HL-60/S4 (cell line): ENCODE results near the gene IGFALS.

Experiments used
- in situ Hi-C: fragments of 300-500 bp; cut with MboI; formaldehyde crosslinking; loops from 2 replicates; pipeline ENCODE4 v1.14.3; 2022; ENCODE audit warnings: low sequenced_read_pairs

Gene IGFALS

DNA sequence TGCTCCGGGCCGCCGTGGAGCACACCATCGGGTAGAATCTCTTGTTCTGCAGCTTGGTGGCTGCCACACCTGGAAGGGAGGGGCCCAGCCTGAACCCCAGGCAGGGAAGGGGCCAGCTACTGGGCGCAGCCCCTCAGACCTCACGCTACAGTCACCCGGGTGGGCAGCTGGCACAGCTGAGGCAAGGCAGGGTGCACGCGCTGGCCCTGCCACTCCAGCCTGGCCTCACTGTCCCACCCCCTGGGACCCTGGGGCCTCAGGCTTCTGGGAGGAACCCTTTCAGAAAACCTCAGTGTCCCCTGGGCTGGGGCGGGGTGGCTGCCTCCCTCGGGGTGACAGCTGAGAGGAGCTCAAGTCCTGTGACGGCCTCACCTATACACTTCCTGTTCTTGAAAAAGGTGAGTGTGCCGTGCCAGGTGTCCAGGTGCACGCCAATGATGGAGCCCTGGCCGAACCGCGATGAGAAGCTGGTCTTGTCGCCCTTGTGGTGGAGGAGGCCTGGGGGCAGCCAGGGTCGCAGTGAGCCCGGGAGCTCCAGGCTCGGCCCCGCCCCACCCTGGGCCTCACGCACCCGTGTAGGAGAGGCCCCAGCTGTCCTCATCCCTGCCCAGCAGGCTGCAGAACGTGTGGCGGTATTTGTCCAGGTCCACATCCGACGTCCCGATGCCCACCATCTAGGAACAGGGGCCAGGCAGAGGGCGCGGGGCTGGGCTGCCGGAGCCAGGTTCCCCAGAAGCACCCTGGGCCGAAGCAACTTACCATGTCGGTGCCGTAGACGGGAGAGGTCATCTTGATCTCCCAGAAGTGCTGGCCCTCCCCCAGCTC lies 15.9 kb downstream of the IGFALS start:
- in situ Hi-C loops = no loop called here

DNA sequence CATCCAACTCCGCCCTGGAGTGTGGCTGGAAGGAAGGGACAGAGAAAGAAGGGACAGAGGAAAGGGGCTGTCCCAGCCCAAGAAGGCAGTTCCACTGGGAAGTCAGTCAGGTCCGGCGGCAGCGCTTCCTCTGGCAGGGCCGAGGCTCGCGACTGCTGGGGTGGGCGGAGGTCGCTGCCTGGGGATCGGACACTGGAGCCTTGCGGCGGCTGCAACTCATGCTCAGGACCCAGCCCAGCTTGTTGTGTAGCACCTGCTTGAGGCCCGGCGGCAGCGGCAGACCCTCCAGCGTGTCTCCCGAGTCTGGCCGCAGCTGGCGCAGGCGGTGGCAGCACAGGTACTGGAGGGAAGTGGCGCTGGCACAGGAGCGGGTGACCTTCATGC lies 16.5 kb downstream of the IGFALS start:
- in situ Hi-C loops = no loop called here

DNA sequence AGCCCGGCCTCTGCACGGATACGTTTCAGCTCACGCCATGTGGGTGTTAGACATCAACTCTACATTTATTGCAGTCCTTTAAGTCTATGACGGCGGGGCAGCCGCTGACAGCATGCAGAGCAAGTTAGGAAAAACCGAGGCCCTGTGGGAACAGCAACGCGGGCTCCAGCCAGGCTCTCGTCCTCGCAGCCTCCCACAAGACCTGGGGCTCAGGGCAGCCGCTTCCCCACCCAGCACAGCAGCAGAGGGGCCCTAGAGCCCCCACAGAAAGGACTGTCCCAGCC lies 16.9 kb downstream of the IGFALS start:
- in situ Hi-C loops = no loop called here

DNA sequence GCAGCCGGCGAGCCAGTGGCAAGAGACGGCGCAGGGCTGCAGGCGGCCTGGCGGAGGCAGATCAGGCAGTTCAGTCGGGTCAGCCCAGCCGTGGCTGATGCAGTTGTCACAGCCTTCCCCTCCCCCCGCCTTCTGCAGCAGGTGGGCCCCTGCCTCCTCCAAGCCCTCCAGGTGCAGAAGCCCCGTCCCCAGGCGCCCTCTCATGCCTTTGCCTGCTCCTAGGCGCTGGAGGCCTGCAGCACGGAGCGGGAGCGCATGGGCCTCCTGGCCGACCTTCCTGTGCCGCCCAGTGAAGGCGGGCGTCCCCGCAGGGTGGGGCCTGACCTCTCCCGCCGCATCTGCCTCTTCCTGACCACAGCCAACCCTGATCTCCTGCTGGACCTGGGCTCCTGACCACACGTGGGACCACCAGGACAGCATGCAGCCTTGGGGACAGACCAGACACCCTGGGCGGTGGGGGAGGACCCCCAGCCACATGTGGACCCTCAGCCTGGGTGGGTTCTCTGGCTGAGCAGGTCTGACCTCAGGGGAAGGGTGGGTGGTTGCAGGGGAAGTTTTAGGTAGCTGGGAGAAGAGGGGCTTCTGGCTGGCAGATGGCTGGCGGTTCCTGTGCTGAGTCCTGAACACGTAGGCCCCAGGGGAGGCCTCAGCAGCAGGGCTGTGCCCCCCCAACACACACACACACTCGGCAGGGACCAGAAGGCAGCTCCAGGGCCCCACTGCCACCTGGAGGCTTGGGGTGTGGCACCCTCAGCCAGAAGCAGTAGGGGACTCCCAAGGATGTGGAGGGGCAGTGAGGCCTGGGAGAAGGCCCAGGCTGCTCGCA lies 17.4 kb downstream of the IGFALS start:
- in situ Hi-C loops = no loop called here

DNA sequence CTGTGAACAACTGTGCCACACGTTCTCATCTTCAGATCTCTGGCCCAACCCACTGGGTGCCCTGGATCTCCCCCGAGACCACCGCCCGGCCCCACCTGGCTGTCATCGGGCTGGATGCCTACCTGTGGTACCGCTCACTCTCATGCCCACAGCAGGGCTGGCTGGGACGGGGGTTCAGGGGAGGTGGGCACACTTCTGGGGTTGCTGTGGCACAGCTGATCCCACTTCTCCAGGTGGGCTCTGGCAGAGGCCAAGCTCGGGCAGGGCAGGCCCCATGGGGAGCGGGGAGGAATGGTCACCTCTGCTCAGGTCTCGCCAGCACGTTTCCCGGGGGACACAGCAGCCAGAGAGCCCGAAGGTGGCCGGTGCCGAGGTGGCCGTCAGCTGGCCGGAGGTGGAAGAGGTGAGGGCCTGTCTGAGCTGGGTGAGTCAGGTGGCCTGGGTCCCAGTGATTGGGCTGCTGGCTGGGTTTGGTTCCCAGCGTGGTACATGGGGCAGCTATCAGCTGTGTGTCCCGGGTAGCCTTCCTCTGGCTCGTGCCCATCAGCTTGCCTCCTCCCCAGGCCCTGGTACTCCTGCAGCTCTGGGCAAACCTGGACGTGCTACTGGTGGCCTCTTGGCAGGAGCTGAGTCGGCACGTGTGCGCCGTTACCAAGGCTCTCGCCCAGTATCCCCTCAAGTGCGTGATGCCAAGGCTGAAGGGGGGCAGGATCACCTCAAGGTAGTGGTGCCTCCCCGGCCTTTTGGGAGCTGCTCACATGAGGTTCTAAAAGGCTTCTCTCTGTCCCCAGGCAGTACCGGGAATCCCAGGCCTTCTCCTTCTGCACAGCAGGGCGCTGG lies 18.3 kb downstream of the IGFALS start:
- in situ Hi-C loops = no loop called here

DNA sequence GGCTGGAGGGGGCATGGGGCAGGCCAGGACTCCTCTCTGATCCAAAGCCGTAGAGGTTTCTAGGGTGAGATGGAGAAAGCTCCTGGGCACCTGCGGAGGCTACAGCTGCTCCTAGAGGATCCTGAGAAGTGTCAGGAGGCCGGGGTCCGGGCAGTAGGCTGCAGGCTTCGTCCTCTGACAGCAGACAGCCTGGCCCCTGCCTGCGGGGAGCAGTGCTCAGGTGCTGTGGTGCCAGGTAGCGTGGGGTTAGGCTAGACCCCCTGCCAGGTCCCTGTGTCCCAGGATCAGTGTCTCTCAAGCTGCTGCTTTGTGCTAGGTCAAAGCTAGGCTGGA lies 19.1 kb downstream of the IGFALS start:
- in situ Hi-C loops = no loop called here

DNA sequence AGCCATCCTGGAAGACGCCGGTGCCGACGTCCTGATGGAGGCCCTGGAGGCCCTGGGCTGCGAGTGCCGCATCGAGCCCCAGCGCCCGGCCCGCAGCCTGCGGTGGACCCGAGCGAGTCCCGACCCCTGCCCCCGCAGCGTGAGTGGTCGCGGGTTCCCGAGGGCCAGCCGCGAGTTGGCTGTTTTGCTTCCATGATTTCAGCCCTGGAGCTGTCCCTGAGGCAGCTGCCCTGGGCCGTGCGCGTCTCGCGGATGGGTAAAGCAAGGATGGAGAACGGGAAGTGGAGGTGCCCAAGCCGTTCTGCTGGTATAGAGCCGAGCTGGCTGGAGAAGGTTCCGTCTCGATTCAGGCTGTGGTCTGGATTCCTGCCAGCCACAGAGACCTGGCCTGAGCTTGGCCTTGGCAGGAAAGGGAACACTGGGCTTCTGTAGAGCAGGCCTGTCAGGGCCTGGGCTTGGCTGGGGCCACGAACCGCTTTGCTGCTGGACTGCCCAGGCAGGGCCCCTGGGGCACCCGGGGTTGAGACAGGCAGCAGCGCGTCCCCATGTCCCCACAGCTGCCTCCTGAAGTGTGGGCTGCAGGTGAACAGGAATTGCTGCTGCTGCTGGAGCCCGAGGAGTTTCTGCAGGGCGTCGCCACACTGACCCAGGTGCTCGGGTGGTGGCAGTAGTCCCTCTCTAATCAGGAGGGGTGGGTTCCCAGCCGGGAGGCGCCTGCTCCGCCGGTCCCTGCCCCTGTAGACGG lies 19.6 kb downstream of the IGFALS start:
- in situ Hi-C loops = no loop called here

DNA sequence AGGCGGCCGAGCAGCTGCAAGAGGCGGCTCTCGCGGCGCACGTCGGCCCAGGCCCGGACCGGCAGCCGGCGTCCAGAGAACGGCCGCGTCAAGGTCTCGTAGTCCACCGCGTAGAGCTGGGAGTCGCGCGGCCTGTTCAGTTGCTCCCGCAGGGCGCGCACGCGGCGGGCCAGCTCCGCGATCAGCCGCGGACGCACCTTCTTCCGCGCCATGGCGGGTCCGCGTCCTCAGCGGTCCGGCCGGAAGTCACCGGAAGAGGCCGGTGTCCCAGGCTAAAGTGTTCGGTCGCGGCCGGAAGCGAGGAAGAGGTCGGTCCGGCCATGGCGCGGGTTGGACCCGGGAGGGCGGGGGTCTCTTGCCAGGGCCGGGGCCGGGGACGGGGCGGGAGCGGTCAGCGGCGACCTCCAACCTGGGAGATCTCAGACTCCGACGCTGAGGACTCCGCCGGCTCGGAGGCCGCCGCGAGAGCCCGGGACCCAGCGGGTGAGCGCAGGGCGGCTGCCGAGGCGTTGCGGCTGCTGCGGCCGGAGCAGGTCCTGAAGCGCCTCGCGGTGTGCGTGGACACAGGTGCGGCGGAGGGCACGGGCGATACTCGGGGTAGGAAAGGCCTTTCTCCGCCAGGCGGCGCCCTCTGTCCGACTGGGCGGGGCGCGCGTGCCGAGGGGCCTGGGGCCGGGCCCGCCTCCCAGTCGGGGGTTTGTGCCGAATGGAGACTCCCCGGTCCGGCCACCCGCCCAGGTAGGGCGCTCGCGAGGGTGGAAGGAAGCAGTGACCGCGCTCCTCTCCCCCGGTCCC lies 20.4 kb downstream of the IGFALS start, which contains the start of gene MRPS34:
TSS of gene MRPS34 (minus strand) at position 227 of the 795 bp plus-strand sequence. CDS start at position 212, 15 bp downstream.
- in situ Hi-C loops = no loop called here

DNA sequence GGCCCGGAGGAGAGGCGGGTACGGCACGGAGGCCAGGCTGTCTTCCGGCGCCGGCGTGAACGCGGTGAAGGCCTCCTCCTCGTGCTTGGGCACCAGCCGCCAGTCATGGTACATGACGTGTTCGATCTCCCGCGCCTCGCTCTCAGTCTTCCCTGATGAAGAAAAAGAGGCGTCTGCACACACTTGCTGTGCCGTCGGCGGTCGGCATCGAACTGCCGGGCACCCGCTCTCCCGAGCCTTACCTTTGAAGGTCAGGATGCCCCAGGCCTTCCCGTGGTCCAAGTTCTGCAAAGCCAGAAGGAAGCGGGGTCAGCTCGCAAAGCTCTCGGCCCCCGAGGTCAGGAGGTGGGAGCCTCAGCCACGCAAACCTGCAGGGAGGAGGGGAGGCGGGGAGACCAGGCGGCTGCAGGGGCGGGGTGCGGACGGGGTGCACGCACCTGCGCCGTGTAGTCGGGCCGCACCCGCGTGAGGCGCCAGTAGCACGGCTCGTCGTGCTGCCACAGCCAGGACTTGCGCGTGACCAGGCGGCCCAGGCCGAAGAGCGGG lies 21.1 kb downstream of the IGFALS start, which contains the start of gene EME2:
TSS of gene EME2 (plus strand) at position 449 of the 546 bp plus-strand sequence. CDS start 418 bp downstream, outside the sequence.
- in situ Hi-C loops = no loop called here

DNA sequence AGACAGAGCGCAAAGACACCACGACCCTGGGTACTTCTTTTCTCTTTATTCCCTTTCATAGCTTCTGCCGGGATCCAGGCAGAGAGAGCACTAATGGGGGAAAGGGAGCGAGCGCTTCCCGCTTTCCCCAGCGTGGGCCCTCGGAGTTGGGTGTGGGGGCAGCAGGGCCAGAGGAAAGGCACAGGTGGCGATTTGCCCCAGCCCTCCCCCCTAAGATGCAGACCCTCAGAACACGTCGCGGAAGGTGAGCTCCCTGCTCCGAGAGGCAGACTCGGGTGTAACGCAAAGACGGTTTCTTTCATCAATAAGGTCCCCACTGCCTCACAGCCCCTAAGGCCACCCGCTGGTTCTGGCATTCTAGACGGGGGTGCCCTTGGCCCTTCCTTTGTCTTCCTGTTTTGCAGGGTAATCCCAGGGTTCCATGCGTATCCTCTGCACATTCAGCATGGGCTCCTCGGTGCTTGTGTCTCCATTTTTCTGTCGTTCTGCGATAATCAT lies 21.6 kb downstream of the IGFALS start:
- in situ Hi-C loops = no loop called here

DNA sequence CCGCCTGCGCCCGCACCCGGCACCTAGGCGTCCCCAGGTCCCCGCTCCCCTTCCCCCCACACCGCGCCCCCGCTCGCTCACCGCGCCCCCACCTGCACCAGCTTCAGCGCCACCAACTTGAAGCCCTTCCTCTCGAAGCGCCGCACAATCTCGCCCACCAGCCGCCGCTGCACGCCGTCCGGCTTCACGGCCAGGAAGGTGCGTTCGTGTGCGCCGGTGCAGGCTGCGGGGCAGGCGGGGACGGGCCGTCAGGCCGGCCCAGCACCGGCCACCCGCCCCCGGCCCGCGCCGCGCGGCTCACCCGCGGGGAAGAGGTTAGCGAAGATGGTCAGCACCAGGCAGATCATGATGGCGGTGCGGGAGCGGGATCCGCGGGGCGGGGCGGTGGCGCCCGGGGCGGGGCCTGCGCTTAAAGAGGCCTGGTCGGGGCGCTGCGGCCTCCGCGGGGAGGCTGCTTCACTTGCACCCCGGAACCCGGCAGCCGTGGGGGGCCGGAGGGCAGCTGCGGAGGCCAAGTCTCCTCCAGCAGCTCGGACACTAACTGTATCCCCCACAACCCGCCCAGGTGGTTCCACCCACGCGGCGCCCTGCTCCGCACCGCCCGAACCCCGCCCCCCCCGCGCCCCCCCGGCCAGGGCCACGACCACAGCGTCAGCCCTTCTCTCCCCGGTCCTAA lies 22.2 kb downstream of the IGFALS start, which contains the start of gene NME3:
TSS of gene NME3 (minus strand) at position 356 of the 676 bp plus-strand sequence. CDS start at position 347, 9 bp downstream.
- in situ Hi-C loops = no loop called here

DNA sequence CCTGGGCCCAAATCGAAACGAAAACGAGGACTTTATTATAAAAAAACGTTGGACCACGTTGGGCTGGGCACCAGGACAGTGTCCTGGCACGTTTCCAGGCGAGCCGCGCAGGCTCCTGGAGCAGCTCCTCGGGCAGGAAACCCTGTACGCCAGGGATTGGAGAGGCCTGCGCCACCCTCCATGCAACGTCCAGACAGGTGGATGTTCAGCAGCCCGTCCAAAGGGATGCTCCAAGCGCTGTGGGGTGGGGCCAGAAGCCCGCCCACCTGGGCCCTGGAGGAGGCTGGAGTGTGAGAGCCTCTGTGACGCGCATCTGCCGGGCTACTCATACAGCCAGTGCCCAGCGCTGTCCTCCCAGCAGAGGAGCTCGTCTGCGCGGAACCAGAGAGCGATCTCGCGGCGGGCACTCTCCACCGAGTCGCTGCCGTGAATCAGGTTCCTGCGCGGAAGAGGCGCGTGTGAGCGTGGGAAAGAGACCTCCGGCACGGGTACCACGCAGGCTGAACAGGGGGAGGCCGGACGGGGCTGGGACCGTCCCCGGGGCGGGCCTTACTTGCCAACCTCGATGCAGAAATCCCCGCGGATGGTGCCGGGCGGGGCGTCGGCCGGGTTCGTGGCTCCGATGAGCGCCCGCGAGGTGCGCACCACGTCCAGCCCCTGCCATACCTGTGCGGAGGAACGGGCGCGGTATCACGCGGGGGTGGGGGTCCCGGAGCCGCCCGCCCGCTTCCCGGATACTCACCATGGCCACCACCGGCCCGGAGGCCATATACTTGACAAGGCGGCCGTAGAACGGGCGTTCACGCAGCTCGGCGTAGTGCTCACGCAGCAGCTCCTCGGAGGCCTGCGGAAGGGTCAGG lies 22.9 kb downstream of the IGFALS start:
- in situ Hi-C loops = no loop called here

DNA sequence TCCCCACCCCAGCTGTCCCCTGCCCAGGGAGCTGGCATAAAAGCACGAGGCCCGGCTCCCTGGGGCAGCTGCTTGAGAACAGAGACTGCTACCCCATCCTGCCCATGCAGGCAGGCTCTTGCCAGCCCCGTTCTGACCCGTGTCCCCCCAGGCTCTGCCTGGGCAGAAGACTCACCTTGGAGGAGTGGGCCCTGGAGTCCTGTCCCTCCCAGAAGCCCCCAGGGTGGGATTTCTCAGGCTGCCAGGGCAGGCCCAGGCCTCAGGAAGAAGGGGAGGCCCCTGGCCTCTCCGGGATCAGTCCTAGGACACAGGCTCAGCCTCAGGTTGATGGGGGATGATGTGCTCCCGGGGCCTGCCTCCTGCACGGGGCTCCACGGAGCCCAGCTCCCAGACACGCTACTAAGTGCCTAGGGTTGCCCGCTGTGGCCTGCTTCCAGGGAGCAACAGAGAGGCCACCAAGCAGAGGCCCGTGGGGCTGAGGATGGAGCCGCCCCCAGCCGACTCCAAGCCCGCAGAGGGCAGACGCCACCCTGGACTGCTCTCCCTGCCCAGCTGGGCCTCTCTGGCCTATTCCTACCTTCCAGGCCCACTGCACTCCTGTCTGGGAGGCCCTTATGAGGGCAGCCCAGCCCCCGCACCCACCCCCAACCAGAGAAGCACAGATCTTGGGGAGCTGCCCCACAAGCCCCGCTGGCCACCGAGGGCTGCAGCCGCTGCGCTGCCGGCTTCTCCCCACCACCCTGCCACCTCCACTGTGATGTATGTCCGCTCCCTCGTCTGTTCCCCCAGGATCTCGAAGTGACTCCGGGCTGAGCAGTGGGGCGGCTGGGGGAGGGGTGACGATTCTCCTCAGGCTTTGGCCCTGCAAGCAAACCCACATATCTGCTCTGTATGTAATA lies 23.9 kb downstream of the IGFALS start:
- in situ Hi-C loops = no loop called here

DNA sequence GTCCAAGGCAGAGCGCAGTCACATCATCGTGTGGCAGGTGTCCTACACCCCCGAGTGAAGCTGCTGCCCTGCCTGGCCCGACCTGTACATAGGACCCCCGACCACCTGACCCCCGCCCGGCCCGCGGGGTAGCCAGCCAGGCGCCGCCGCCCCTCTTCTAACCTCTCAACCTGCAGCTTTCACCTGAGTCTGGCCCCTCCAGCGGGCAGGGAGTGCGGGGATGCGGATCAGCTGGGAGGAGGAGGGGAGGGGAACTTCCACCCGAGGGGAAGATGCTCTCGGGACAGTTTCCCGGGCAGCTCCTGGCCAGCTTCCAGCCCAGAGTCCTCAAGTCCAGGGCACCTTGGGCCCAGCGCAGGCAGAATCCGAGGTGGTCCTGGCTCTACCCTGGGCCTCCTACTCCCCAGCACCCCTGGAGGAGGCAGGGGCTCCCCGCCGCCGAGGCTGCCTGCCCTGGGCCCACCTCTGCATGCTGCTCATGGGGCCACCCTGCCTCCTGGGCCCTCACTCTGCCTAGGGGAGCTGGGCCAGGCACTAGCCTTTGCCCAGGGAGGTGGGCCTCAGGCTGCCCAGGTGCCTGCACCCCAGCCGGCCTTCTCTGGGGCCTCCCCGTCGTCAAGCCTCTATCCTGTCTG lies 24.6 kb downstream of the IGFALS start:
- in situ Hi-C loops = no loop called here

DNA sequence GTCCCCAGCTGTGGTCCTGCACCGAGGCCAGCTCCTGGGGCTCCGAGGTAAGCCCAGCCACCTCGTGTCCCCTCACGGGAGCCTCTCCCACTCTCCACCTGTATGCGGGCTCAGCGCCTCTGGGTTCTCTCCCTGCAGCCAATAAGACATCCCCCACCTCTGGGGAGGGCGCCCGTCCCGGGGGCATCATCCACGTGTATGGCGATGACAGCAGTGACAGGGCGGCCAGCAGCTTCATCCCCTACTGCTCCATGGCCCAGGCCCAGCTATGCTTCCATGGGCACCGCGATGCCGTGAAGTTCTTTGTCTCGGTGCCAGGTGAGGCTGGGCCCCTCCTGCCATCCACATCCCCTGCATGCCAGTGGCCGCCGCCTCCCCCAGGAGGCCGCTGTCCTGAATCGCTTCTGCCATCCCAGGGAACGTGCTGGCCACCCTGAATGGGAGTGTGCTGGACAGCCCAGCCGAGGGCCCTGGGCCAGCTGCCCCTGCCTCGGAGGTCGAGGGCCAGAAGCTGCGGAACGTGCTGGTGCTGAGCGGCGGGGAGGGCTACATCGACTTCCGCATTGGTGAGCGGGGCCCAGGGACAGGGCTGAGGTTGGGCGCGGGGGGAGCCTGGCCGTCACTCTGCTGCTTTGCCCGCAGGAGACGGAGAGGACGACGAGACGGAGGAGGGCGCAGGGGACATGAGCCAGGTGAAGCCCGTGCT lies 25.3 kb downstream of the IGFALS start:
- in situ Hi-C loops = no loop called here
